ENCODE measurements around the gene SLC38A11.
"Not testable (repeated sequence)": the region's sequence is repeated elsewhere in the genome, so short reads cannot be mapped to it uniquely, and the experiment has no call there.

The SLC38A11 gene

GRCh38 chr2:164875334-164876205 is 79.8 kb downstream of the SLC38A11 start:
- no peaks in the 10 kb centered on the region for H3K27me3 ChIP-seq (ENCODE audit: control insufficient read depth, insufficient read depth, low read length)
- no peak overlapping the region for H3K27ac ChIP-seq (ENCODE audit: low read depth, low read length)
- H3K4me1 ChIP-seq (ENCODE audit: control insufficient read depth, insufficient read depth, low read length) = 0 out of 2 replicates have a peak, but pooled peaks cover 5% of the 10 kb centered on the region
- H3K4me3 ChIP-seq (ENCODE audit: low read depth, low read length) = no peak overlapping the region
- no peak overlapping the region for H3K9ac ChIP-seq (ENCODE audit: low read depth, low read length)
- no peaks in the 10 kb centered on the region for H3K9me3 ChIP-seq (ENCODE audit: control insufficient read depth, insufficient read depth, low read length)
- H3K36me3 ChIP-seq (ENCODE audit: control insufficient read depth, insufficient read depth, low read length) = no peaks in the 10 kb centered on the region

GRCh38 chr2:164873210-164873908 is 82.0 kb downstream of the SLC38A11 start:
- H3K27ac ChIP-seq (ENCODE audit: low read depth, low read length) = no peak overlapping the region
- no peaks in the 10 kb centered on the region for H3K36me3 ChIP-seq (ENCODE audit: control insufficient read depth, insufficient read depth, low read length)
- no peak overlapping the region for H3K9ac ChIP-seq (ENCODE audit: low read depth, low read length)
- no peaks in the 10 kb centered on the region for H3K27me3 ChIP-seq (ENCODE audit: control insufficient read depth, insufficient read depth, low read length)
- H3K4me1 ChIP-seq (ENCODE audit: control insufficient read depth, insufficient read depth, low read length) = 0 out of 2 replicates have a peak, but pooled peaks cover under 1% of the 10 kb centered on the region
- no peak overlapping the region for H3K4me3 ChIP-seq (ENCODE audit: low read depth, low read length)
- H3K9me3 ChIP-seq (ENCODE audit: control insufficient read depth, insufficient read depth, low read length) = no peaks in the 10 kb centered on the region

GRCh38 chr2:164871404-164871803 is 83.9 kb downstream of the SLC38A11 start:
- Histone ChIP-seq H3K27ac (ENCODE audit: low read depth, low read length) (no peak overlapping the region), H3K27me3 (ENCODE audit: control insufficient read depth, insufficient read depth, low read length) (no peaks in the 10 kb centered on the region), H3K4me3 (ENCODE audit: low read depth, low read length) (no peak overlapping the region), H3K4me1 (ENCODE audit: control insufficient read depth, insufficient read depth, low read length) (no peaks in the 10 kb centered on the region), H3K9me3 (ENCODE audit: control insufficient read depth, insufficient read depth, low read length) (no peaks in the 10 kb centered on the region), H3K36me3 (ENCODE audit: control insufficient read depth, insufficient read depth, low read length) (no peaks in the 10 kb centered on the region), H3K9ac (ENCODE audit: low read depth, low read length) (no peak overlapping the region)

GRCh38 chr2:164869420-164869772 is 85.9 kb downstream of the SLC38A11 start:
- Histone ChIP-seq H3K9ac (ENCODE audit: low read depth, low read length) (no peak overlapping the region), H3K9me3 (ENCODE audit: control insufficient read depth, insufficient read depth, low read length) (no peaks in the 10 kb centered on the region), H3K4me3 (ENCODE audit: low read depth, low read length) (no peak overlapping the region), H3K27ac (ENCODE audit: low read depth, low read length) (no peak overlapping the region), H3K4me1 (ENCODE audit: control insufficient read depth, insufficient read depth, low read length) (no peaks in the 10 kb centered on the region), H3K36me3 (ENCODE audit: control insufficient read depth, insufficient read depth, low read length) (no peaks in the 10 kb centered on the region), H3K27me3 (ENCODE audit: control insufficient read depth, insufficient read depth, low read length) (no peaks in the 10 kb centered on the region)

GRCh38 chr2:164868563-164869419 is 86.5 kb downstream of the SLC38A11 start:
- H3K9me3 ChIP-seq (ENCODE audit: control insufficient read depth, insufficient read depth, low read length) = no peaks in the 10 kb centered on the region
- H3K9ac ChIP-seq (ENCODE audit: low read depth, low read length) = no peak overlapping the region
- no peak overlapping the region for H3K4me3 ChIP-seq (ENCODE audit: low read depth, low read length)
- no peak overlapping the region for H3K27ac ChIP-seq (ENCODE audit: low read depth, low read length)
- no peaks in the 10 kb centered on the region for H3K36me3 ChIP-seq (ENCODE audit: control insufficient read depth, insufficient read depth, low read length)
- no peaks in the 10 kb centered on the region for H3K4me1 ChIP-seq (ENCODE audit: control insufficient read depth, insufficient read depth, low read length)
- no peaks in the 10 kb centered on the region for H3K27me3 ChIP-seq (ENCODE audit: control insufficient read depth, insufficient read depth, low read length)

- Histone ChIP-seq H3K9ac (ENCODE audit: low read depth, low read length) (no peak overlapping the region), H3K4me3 (ENCODE audit: low read depth, low read length) (no peak overlapping the region), H3K27me3 (ENCODE audit: control insufficient read depth, insufficient read depth, low read length) (no peaks in the 10 kb centered on the region), H3K9me3 (ENCODE audit: control insufficient read depth, insufficient read depth, low read length) (no peaks in the 10 kb centered on the region), H3K4me1 (ENCODE audit: control insufficient read depth, insufficient read depth, low read length) (no peaks in the 10 kb centered on the region), H3K27ac (ENCODE audit: low read depth, low read length) (no peak overlapping the region), H3K36me3 (ENCODE audit: control insufficient read depth, insufficient read depth, low read length) (no peaks in the 10 kb centered on the region)
Observed at GRCh38 chr2:164867779-164868397, 87.4 kb downstream of the SLC38A11 start.

- H3K4me3 ChIP-seq (ENCODE audit: low read depth, low read length); H3K27me3 ChIP-seq (ENCODE audit: control insufficient read depth, insufficient read depth, low read length); H3K36me3 ChIP-seq (ENCODE audit: control insufficient read depth, insufficient read depth, low read length); H3K4me1 ChIP-seq (ENCODE audit: control insufficient read depth, insufficient read depth, low read length); H3K9me3 ChIP-seq (ENCODE audit: control insufficient read depth, insufficient read depth, low read length); H3K27ac ChIP-seq (ENCODE audit: low read depth, low read length); H3K9ac ChIP-seq (ENCODE audit: low read depth, low read length): not testable (repeated sequence)
Observed at GRCh38 chr2:164866381-164866780, 88.9 kb downstream of the SLC38A11 start.

- Histone ChIP-seq H3K27ac (ENCODE audit: low read depth, low read length) (no peak overlapping the region), H3K9me3 (ENCODE audit: control insufficient read depth, insufficient read depth, low read length) (no peaks in the 10 kb centered on the region), H3K36me3 (ENCODE audit: control insufficient read depth, insufficient read depth, low read length) (no peaks in the 10 kb centered on the region), H3K4me1 (ENCODE audit: control insufficient read depth, insufficient read depth, low read length) (no peaks in the 10 kb centered on the region), H3K27me3 (ENCODE audit: control insufficient read depth, insufficient read depth, low read length) (no peaks in the 10 kb centered on the region), H3K4me3 (ENCODE audit: low read depth, low read length) (no peak overlapping the region), H3K9ac (ENCODE audit: low read depth, low read length) (no peak overlapping the region)
Observed at GRCh38 chr2:164860694-164861042, 94.7 kb downstream of the SLC38A11 start.

- not testable (repeated sequence) for H3K4me3 ChIP-seq (ENCODE audit: low read depth, low read length); H3K4me1 ChIP-seq (ENCODE audit: control insufficient read depth, insufficient read depth, low read length); H3K27ac ChIP-seq (ENCODE audit: low read depth, low read length); H3K9me3 ChIP-seq (ENCODE audit: control insufficient read depth, insufficient read depth, low read length); H3K9ac ChIP-seq (ENCODE audit: low read depth, low read length); H3K36me3 ChIP-seq (ENCODE audit: control insufficient read depth, insufficient read depth, low read length); H3K27me3 ChIP-seq (ENCODE audit: control insufficient read depth, insufficient read depth, low read length)
Observed at GRCh38 chr2:164859906-164860693, 95.2 kb downstream of the SLC38A11 start.

- Histone ChIP-seq H3K4me1 (ENCODE audit: control insufficient read depth, insufficient read depth, low read length) (no peaks in the 10 kb centered on the region), H3K4me3 (ENCODE audit: low read depth, low read length) (no peak overlapping the region), H3K36me3 (ENCODE audit: control insufficient read depth, insufficient read depth, low read length) (no peaks in the 10 kb centered on the region), H3K27me3 (ENCODE audit: control insufficient read depth, insufficient read depth, low read length) (no peaks in the 10 kb centered on the region), H3K9me3 (ENCODE audit: control insufficient read depth, insufficient read depth, low read length) (no peaks in the 10 kb centered on the region), H3K27ac (ENCODE audit: low read depth, low read length) (no peak overlapping the region), H3K9ac (ENCODE audit: low read depth, low read length) (no peak overlapping the region)
Observed at GRCh38 chr2:164859251-164859818, 96.0 kb downstream of the SLC38A11 start.
